ENCODE results near the gene MTHFSD. TPM values are rescaled to one million over a fixed set of nuclear protein-coding genes. Genes with fewer than 3 reads are reported as not detected.

The MTHFSD gene
- total RNA-seq, 1 experiment from 2014 or later: 4.7 TPM

DNA sequence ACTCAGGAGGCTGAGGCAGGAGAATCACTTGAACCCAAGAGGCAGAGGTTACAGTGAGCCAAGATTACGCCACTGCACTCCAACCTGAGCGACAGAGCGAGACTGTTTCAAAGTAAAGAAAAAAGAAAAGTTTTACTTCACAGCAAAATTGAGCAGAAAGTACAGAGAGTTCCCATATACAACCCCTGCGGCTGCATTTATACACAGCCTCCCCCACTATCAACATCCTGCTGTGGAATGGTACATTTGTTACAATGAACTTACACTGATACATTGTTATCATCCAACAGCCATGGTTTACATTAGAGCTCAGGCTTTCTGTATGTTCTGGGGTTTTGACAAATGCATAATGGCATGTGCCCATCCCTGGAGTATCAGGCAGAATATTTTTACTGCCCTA, 2.6 kb upstream of the MTHFSD start:
- no CpG with 5 or more reads among the region's 4 CpGs for WGBS (ENCODE audit: extremely low coverage, insufficient read length, low lambda C conversion rate)
- H4K20me1 ChIP-seq (ENCODE audit: control insufficient read depth, insufficient read depth, insufficient read length): no peaks in the 10 kb centered on the region

More for the DNA sequence above, 2.6 kb upstream of the MTHFSD start:
- Histone ChIP-seq H3K27me3 (ENCODE audit: insufficient read depth, low read length) (no peaks in the 10 kb centered on the region), H2BK120ac (ENCODE audit: low read depth, low read length, poor library complexity, severe bottlenecking) (no peak overlapping the region), H2BK12ac (ENCODE audit: insufficient read length, low read depth, low read length) (no peak overlapping the region), H3K27ac (ENCODE audit: insufficient read length, low read depth, low read length) (no peak overlapping the region), H2AK5ac (ENCODE audit: insufficient read length, low read length) (no peak overlapping the region), H2AFZ (ENCODE audit: low read length) (no peak overlapping the region), H3K79me1 (ENCODE audit: insufficient read depth, low read depth, low read length, poor library complexity, severe bottlenecking) (no peaks in the 10 kb centered on the region), H2BK15ac (ENCODE audit: low read depth, low read length) (no peak overlapping the region), H4K8ac (replicated peaks; ENCODE audit: insufficient read length, low read depth, low read length) (no peak overlapping the region), H3T11ph (ENCODE audit: low read length) (no peak overlapping the region), H3K79me2 (ENCODE audit: insufficient read depth, low read length) (no peaks in the 10 kb centered on the region), H3K23ac (ENCODE audit: insufficient read length, low read depth, low read length) (no peak overlapping the region), H3K9me3 (ENCODE audit: control insufficient read depth, low read depth, low read length) (no peaks in the 10 kb centered on the region), H2BK20ac (ENCODE audit: low read depth, low read length, poor library complexity, severe bottlenecking) (no peak overlapping the region), H3K9ac (ENCODE audit: extremely low read depth, insufficient read length, low read length) (no peak overlapping the region), H4K91ac (ENCODE audit: insufficient read length, low read depth, low read length) (no peak overlapping the region), H3K23me2 (ENCODE audit: insufficient read length, low read depth, low read length, poor library complexity, severe bottlenecking) (peaks cover 6% of the 10 kb centered on the region), H3K4me2 (ENCODE audit: insufficient read depth, insufficient read length, low read length) (no peak overlapping the region), H3K56ac (ENCODE audit: insufficient read length, low read depth, low read length) (no peak overlapping the region), H2BK5ac (ENCODE audit: insufficient read length, low read length) (no peak overlapping the region), H3K4me1 (ENCODE audit: insufficient read depth, low read length) (no peaks in the 10 kb centered on the region), H3K14ac (ENCODE audit: insufficient read depth, low read length) (no peak overlapping the region), H4K5ac (ENCODE audit: insufficient read length, low read depth, low read length) (no peak overlapping the region), H3K18ac (ENCODE audit: insufficient read length, low read depth, low read length) (no peak overlapping the region), H3K4ac (ENCODE audit: low read depth, low read length) (no peak overlapping the region)
- Mint-ChIP-seq H3K4me1 (peaks cover 0 to 11% of the 10 kb centered on the region in 2 experiments; a peak in 2 of 4 replicates), H3K36me3 (ENCODE audit: insufficient read depth in 1 of 3, low read depth in 3 of 3) (no peaks in the 10 kb centered on the region), H3K9me3 (no peaks in the 10 kb centered on the region; a peak in 1 of 5 replicates), H3K27ac (no peak overlapping the region), H3K4me3 (no peak overlapping the region), H3K27me3 (ENCODE audit: low read depth) (peaks cover 7% of the 10 kb centered on the region)
- TF ChIP-seq, protein P1, sequence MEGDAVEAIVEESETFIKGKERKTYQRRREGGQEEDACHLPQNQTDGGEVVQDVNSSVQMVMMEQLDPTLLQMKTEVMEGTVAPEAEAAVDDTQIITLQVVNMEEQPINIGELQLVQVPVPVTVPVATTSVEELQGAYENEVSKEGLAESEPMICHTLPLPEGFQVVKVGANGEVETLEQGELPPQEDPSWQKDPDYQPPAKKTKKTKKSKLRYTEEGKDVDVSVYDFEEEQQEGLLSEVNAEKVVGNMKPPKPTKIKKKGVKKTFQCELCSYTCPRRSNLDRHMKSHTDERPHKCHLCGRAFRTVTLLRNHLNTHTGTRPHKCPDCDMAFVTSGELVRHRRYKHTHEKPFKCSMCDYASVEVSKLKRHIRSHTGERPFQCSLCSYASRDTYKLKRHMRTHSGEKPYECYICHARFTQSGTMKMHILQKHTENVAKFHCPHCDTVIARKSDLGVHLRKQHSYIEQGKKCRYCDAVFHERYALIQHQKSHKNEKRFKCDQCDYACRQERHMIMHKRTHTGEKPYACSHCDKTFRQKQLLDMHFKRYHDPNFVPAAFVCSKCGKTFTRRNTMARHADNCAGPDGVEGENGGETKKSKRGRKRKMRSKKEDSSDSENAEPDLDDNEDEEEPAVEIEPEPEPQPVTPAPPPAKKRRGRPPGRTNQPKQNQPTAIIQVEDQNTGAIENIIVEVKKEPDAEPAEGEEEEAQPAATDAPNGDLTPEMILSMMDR (conservative IDR thresholded peaks at IDR 0.05): no peak
- no peak for DNase-seq
